ENCODE measurements around the gene DMD.

DMD gene

DNA sequence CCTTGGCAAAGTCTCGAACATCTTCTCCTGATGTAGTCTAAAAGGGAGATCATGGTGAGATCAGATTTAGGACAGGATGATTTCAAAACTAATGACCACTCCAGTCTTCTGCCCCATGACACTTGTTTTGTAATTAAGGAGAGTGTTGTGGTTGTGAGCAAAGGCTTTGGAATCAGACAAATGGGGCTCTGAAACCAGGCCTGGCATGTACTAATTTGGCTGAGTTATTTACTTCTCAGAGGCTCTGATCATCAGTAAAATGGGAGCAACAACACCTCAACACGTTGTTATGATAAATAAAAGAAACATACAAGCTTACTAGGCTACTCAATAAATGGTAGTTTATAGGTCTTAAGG is 2032.6 kb downstream of the DMD start:
- Mint-ChIP-seq H3K4me3 (no peak overlapping the region), H3K27me3 (no peaks in the 10 kb centered on the region), H3K36me3 (peaks cover 15% of the 10 kb centered on the region in 2 donors), H3K27ac (no peak overlapping the region), H3K9me3 (no peaks in the 10 kb centered on the region), H3K4me1 (peaks cover 0 to 3% of the 10 kb centered on the region in 2 donors)
- ATAC-seq (replicated peaks) (no peak), DNase-seq (no peak)

DNA sequence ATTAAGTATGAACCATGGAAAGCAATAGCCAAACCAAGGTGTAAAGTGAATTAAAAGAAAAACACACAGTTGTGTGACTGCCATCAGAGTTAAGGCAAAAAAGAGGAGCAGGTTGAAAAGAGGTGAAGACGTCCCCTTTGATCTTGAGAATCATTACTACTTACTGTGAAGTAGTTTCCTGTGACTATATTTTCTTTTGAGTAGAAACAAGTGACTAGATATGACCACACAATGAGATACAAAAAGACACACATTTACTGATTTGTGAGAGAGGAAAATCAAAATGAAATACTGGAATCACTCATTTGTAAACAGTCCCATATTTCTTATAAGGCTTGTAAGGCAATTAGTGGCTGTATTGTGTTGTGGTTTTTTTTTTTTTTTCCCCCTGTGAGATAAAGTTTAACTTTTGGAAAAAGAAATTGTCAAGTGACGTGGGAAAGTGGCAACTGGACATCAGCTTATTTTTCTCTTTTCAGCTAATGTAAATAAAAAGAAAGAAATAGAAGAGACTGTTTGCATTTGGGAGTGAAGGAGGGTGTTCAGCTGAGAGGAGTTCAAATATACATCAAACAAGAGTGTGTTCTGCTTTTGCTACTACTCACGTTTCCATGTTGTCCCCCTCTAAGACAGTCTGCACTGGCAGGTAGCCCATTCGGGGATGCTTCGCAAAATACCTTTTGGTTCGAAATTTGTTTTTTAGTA is 2033.1 kb downstream of the DMD start:
- Mint-ChIP-seq H3K4me1 (peaks cover 0 to 3% of the 10 kb centered on the region in 2 donors), H3K27me3 (no peaks in the 10 kb centered on the region), H3K27ac (no peak overlapping the region), H3K36me3 (peaks cover 15% of the 10 kb centered on the region in 2 donors), H3K4me3 (no peak overlapping the region), H3K9me3 (no peaks in the 10 kb centered on the region)
- no peak for DNase-seq
- ATAC-seq (replicated peaks), result no peak

DNA sequence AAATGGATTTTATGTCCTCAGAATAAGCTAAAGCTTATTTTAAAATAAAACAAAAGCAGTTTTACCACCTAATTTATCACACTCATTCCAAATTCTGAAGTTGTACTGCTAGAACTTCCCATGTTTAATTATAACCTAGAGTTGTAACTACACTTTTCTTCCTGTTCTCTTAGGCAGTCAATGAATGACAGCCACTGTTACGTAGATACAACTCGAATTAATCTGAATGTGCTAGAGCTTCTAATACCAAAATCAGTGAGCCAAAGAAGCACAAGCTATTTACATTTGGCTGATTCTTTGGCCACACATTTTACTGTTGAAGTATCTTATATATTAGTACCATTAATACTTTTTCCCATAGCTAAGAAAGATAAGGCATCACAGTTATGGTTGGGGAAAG is 2040.6 kb downstream of the DMD start:
- H3K4me1 Mint-ChIP-seq, result peaks cover 9 to 20% of the 10 kb centered on the region in 2 donors
- H3K36me3 Mint-ChIP-seq, result peaks cover 15% of the 10 kb centered on the region in 2 donors
- no peaks in the 10 kb centered on the region for H3K9me3 Mint-ChIP-seq
- no peaks in the 10 kb centered on the region for H3K27me3 Mint-ChIP-seq
- DNase-seq (no peak), ATAC-seq (replicated peaks) (peak in 1 of 2 donors; percentile 45)
- no peak overlapping the region for H3K27ac Mint-ChIP-seq
- no peak overlapping the region for H3K4me3 Mint-ChIP-seq

DNA sequence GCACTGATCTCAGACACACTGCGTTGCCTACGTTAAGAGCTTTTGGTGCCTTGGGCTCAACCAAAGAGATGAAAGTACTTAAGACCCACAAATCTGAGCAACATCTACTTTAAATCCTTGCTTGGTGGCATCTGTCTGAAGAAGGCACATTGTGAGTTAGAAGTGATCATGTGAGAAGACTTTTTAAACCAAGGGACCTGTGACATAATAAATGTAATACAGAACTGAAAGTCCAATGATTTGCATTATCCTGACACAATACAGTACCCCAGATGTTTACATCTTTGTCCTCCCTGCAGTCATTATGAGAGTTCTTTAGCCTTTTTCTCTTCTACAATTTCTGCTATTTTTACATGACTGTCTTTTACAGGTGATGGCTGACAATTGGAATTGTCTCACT is 2042.8 kb downstream of the DMD start:
- H3K4me3 Mint-ChIP-seq, result no peak overlapping the region
- H3K27me3 Mint-ChIP-seq, result peaks cover 9% of the 10 kb centered on the region in 2 donors
- H3K27ac Mint-ChIP-seq, result no peak overlapping the region
- peaks cover 9 to 20% of the 10 kb centered on the region in 2 donors for H3K4me1 Mint-ChIP-seq
- peaks cover 27 to 29% of the 10 kb centered on the region in 2 donors for H3K36me3 Mint-ChIP-seq
- no peak for DNase-seq
- peaks cover 5 to 10% of the 10 kb centered on the region in 2 donors for H3K9me3 Mint-ChIP-seq
- peak; percentile 97 to 98 for ATAC-seq (replicated peaks)

DNA sequence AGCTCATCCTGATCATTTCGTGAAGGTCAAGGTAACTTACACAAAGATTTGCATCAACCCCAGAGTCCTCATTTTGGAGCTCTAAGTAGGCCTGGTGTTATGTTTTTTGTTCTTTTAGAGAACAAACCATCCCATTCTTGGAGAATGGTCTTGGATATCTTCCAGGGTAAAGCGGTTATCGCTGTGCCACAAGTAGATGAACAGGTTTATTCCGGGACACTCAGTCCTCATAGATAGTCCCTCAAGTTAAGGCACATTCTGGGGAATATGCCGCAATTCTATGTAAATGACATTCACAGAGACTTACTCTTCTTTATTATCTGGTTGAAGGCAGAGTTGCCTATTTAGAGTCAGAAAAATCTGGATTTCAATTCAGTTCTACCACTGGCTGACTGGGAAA is 2044.5 kb downstream of the DMD start:
- Mint-ChIP-seq H3K36me3 (peaks cover 34 to 36% of the 10 kb centered on the region in 2 donors), H3K4me1 (peaks cover 9 to 20% of the 10 kb centered on the region in 2 donors), H3K27me3 (peaks cover 9% of the 10 kb centered on the region in 2 donors), H3K4me3 (no peak overlapping the region), H3K27ac (no peak overlapping the region), H3K9me3 (peaks cover 11 to 17% of the 10 kb centered on the region in 2 donors)
- no peak for ATAC-seq (replicated peaks)
- DNase-seq, result no peak

DNA sequence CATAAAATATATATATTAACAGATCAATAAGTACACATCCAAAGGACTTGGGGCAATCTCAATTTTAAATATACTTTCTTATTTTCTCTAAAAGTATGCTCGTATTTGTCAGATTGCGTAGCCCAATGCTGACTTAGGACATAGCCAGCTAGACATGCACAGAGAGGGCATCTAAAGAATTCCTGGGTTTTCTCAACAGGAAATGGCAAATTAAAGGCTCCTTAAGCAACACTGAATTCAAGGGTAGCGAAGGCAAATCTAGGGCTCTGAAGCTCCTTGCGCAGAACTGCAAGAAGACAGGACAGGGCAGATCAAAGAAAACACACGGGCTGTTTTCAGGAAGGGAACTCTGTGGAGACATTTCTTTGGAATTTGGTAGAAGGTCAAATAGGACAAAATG is 2044.9 kb downstream of the DMD start:
- H3K4me1 Mint-ChIP-seq, result peaks cover 9 to 17% of the 10 kb centered on the region in 2 donors
- ATAC-seq (replicated peaks) (no peak), DNase-seq (no peak)
- no peak overlapping the region for H3K27ac Mint-ChIP-seq
- peaks cover 11 to 17% of the 10 kb centered on the region in 2 donors for H3K9me3 Mint-ChIP-seq
- H3K36me3 Mint-ChIP-seq, result peaks cover 30 to 36% of the 10 kb centered on the region in 2 donors
- H3K27me3 Mint-ChIP-seq, result peaks cover 9% of the 10 kb centered on the region in 2 donors
- no peak overlapping the region for H3K4me3 Mint-ChIP-seq

DNA sequence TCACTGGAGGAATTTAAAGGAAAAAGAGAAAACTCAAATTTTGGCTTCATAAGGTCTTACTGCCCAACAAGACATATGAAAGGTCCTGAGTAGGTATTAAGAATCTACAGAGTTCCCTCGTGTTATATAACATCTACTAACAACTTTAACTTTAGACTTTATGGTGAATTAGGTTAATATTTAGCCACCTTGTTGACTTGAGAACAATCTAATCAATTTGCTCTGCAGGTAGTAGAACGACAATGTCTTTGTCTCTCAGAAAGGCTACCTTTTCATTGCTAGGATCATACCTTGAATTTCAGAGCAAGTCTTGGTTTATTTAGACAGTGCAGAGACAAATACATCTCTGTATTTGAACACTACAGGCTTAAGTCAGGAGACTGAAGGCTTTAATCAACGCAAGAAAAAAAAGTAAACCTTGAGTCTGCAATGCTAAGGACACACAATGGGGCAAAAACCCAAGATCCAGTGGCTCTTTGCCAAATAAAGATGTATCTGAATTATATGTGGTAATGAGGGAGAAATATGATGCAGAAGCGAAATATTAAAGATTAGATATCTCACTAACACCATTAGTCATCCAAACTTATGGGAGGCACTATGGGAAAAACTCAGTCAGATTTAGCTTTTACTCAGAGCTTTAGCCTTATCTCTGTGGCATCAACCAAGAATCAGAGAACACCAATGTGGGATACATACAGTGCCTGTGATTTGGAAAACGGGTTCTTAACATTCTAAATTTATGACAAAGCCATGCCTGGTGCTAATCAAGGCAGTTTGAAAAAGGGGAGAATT is 2045.9 kb downstream of the DMD start:
- Mint-ChIP-seq H3K27ac (no peak overlapping the region), H3K9me3 (peaks cover 11 to 17% of the 10 kb centered on the region in 2 donors), H3K27me3 (peaks cover 9% of the 10 kb centered on the region in 2 donors), H3K36me3 (peaks cover 25 to 36% of the 10 kb centered on the region in 2 donors), H3K4me3 (no peak overlapping the region), H3K4me1 (peaks cover 4 to 9% of the 10 kb centered on the region in 2 donors)
- DNase-seq (no peak), ATAC-seq (replicated peaks) (no peak)

DNA sequence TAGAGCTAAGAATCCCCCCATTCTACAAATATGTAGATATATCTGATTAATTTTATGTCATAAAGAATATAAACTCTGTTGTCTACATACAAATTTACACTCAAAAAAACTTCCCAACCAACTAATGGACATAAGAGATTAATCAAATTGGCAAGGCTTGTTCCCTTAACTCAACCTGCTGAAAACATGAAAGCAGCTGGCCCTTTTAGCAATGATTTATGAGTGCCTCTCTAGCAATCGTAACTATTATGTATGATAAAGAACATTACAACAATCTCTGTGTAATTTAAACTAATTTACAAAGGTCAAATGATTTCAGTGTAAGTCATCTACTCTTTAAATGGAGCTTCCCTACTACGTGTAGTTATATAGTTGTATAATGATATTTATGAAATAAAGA is 2056.4 kb downstream of the DMD start:
- H3K4me3 Mint-ChIP-seq, result no peak overlapping the region
- no peaks in the 10 kb centered on the region for H3K4me1 Mint-ChIP-seq
- no peaks in the 10 kb centered on the region for H3K27me3 Mint-ChIP-seq
- H3K27ac Mint-ChIP-seq, result no peak overlapping the region
- no peaks in the 10 kb centered on the region for H3K9me3 Mint-ChIP-seq
- peaks cover 7% of the 10 kb centered on the region in 2 donors for H3K36me3 Mint-ChIP-seq
- DNase-seq (no peak), ATAC-seq (replicated peaks) (no peak)

DNA sequence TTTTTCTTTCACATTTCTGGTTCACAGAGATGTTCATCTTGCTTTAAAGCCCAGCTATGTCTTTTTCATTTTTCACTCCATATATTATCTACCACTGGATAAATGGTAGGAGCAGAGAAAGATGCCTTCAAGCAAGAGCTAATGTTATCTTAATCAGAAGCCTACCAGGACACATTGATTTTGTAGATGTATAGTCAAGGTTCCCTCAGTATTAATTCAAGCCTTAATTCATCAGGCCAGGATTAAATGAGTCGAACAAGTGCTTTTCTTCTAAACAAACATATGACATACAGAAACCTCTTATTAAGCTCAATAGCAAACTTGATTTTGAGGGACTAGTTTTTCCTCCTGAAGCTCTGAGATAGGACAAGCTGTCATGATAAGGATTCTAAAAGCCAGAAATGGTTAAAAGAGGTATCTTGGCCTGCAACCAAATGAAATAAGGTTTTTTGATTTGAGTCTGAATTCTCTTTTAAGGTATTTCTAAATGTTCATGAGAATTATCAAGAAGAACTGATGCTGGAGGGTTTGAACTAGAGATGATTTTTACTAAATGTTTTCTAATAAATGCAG is 2057.8 kb downstream of the DMD start:
- no peak for DNase-seq
- no peak for ATAC-seq (replicated peaks)
- Mint-ChIP-seq H3K4me3 (no peak overlapping the region), H3K4me1 (no peaks in the 10 kb centered on the region), H3K27ac (no peak overlapping the region), H3K36me3 (peaks cover 5 to 7% of the 10 kb centered on the region in 2 donors), H3K9me3 (no peaks in the 10 kb centered on the region), H3K27me3 (no peaks in the 10 kb centered on the region)

DNA sequence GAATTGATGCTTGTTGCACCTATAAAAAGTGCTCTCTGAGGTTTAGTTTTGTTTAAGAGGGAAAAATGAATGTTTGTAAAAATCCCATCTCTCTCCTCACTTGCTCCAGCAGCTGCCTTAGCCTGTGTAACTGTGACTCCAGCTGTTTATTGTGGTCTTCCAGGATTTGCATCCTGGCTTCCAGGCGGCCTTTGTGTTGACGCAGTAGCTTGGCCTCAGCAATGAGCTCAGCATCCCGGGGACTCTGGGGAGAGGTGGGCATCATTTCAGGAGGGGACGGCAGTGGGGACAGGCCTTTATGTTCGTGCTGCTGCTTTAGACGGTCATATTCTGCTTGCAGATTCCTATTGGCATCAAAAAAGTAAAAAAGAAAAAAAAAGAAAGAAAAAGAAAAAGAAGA is 2064.2 kb downstream of the DMD start:
- ATAC-seq (replicated peaks) (no peak), DNase-seq (no peak)
- no peak overlapping the region for H3K27ac Mint-ChIP-seq
- H3K27me3 Mint-ChIP-seq, result no peaks in the 10 kb centered on the region
- H3K36me3 Mint-ChIP-seq, result peaks cover 26 to 29% of the 10 kb centered on the region in 2 donors
- no peak overlapping the region for H3K4me3 Mint-ChIP-seq
- H3K4me1 Mint-ChIP-seq, result peaks cover 0 to 7% of the 10 kb centered on the region in 2 donors
- peaks cover 0 to 6% of the 10 kb centered on the region in 2 donors for H3K9me3 Mint-ChIP-seq

DNA sequence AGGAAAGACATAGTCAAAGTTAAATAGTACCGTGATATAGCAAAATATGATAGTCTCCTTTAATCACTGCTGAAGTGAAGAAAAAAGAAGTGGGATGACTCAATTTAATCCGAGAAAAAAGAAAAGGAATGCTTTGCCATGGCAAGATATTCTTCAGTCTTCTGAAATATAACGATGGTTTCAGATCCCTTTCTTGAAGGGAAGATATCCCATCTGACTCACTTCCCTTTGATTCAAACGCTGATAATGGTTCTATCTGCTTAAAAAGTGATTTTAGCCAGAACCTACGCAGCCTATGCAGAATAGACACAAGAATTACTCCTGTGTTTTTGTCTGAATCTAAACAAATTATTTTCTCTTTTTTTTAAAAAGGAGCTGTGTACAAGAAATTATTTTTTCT is 2071.4 kb downstream of the DMD start:
- H3K27ac Mint-ChIP-seq, result no peak overlapping the region
- no peaks in the 10 kb centered on the region for H3K27me3 Mint-ChIP-seq
- DNase-seq (no peak), ATAC-seq (replicated peaks) (no peak)
- peaks cover 7 to 10% of the 10 kb centered on the region in 2 donors for H3K9me3 Mint-ChIP-seq
- H3K4me3 Mint-ChIP-seq, result no peak overlapping the region
- peaks cover 36 to 40% of the 10 kb centered on the region in 2 donors for H3K36me3 Mint-ChIP-seq
- peaks cover 10 to 11% of the 10 kb centered on the region in 2 donors for H3K4me1 Mint-ChIP-seq

DNA sequence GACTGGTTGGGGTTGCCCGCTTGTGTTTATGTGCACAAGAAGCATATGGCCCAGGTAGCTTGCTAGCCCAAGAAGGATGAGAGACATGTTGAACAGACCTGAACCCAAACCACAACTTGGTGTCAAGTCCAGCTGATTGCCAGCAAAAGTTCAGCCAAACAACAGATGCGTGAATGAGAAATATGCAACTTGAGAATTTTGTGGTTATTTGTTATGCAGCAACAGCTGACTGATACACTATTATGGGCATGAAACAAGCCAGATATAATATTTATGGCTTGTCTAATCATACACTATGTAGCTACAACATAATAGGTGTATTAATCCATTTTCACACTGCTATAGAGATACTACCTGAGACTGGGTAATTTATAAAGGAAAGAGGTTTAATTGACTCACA is 2073.2 kb downstream of the DMD start:
- no peak overlapping the region for H3K4me3 Mint-ChIP-seq

DNA sequence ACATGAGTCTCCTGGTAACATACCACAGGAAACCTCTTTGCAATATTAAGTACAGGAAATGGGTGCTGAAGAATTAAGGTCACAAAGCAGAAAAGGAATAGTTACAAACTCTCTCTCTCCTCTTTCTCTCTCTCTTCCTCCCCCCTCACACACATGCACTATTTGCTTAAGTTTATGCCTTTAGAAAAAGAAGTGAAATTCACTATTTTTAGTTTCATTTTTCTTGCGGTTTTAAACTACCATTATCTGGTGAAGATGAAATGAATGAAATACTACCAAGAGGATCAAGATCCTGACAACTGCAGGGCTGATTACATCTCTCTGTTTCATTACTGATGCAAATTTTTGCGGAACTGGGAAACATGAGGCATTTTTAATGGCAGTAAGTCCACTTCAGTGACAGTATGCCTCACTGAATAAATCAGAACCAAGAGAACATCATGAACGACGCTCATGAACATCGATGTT is 2075.2 kb downstream of the DMD start:
- peaks cover 21 to 26% of the 10 kb centered on the region in 2 donors for H3K36me3 Mint-ChIP-seq
- H3K9me3 Mint-ChIP-seq, result peaks cover 4 to 7% of the 10 kb centered on the region in 2 donors
- H3K27ac Mint-ChIP-seq, result no peak overlapping the region
- peaks cover 9 to 10% of the 10 kb centered on the region in 2 donors for H3K4me1 Mint-ChIP-seq
- ATAC-seq (replicated peaks) (peak; percentile 93 to 98), DNase-seq (peak; percentile 8)
- H3K27me3 Mint-ChIP-seq, result no peaks in the 10 kb centered on the region
- peak overlapping the region in 1 of 2 donors; percentile 45 for H3K4me3 Mint-ChIP-seq

More for the DNA sequence above, 2073.2 kb downstream of the DMD start:
- H3K36me3 Mint-ChIP-seq, result peaks cover 24 to 28% of the 10 kb centered on the region in 2 donors
- no peak for ATAC-seq (replicated peaks)
- no peaks in the 10 kb centered on the region for H3K27me3 Mint-ChIP-seq
- H3K9me3 Mint-ChIP-seq, result peaks cover 4 to 7% of the 10 kb centered on the region in 2 donors
- H3K4me1 Mint-ChIP-seq, result peaks cover 9 to 10% of the 10 kb centered on the region in 2 donors
- H3K27ac Mint-ChIP-seq, result no peak overlapping the region
- DNase-seq, result no peak

DNA sequence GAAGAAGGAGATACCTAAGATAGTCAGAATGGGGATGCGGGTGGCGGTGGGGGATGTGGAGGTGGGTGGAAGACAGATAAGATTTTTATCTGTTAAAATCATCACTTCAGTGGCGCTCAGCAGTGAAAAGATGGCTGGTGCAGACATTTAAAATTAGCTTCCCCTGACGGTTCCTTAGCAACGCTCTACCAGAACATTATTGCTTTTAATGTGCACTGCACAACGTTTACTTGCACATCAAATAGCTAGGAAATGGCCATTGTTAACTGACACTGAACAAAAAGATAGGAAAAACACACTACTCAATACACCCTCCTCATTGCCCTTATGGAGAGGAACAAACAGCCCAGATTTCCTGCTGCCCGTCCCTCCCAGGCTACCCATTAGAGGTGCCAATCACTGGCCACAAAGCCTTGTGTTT is 2078.5 kb downstream of the DMD start:
- Mint-ChIP-seq H3K4me1 (peaks cover 9 to 10% of the 10 kb centered on the region in 2 donors), H3K27me3 (no peaks in the 10 kb centered on the region), H3K4me3 (no peak overlapping the region), H3K36me3 (peaks cover 12 to 25% of the 10 kb centered on the region in 2 donors), H3K27ac (no peak overlapping the region), H3K9me3 (peaks cover 3 to 4% of the 10 kb centered on the region in 2 donors)
- ATAC-seq (replicated peaks), result no peak
- no peak for DNase-seq

All from stimulated activated naive B cell treated with anti-CD40 and anti-IgM and Interleukin-4, amounts not matched to agents 10 μg/mL and 1 μg/mL and 100 μg/mL, for 72 hours (primary cell).